ENCODE measurements around the gene RFESD. TPM values are rescaled to one million over a fixed set of nuclear protein-coding genes. Genes with fewer than 3 reads are reported as not detected.
A peak's percentile ranks its signal among the peaks of the same experiment; 100 is the strongest.

The RFESD gene
- total and polyA plus RNA-seq, 12 donors: 2.4 to 5.3 (median 3.9) TPM

GRCh38 chr5:95619514-95620029 is 27.0 kb upstream of the RFESD start:
- no peak for TF ChIP-seq CTCF (IDR thresholded peaks at IDR 0.05)

DNA sequence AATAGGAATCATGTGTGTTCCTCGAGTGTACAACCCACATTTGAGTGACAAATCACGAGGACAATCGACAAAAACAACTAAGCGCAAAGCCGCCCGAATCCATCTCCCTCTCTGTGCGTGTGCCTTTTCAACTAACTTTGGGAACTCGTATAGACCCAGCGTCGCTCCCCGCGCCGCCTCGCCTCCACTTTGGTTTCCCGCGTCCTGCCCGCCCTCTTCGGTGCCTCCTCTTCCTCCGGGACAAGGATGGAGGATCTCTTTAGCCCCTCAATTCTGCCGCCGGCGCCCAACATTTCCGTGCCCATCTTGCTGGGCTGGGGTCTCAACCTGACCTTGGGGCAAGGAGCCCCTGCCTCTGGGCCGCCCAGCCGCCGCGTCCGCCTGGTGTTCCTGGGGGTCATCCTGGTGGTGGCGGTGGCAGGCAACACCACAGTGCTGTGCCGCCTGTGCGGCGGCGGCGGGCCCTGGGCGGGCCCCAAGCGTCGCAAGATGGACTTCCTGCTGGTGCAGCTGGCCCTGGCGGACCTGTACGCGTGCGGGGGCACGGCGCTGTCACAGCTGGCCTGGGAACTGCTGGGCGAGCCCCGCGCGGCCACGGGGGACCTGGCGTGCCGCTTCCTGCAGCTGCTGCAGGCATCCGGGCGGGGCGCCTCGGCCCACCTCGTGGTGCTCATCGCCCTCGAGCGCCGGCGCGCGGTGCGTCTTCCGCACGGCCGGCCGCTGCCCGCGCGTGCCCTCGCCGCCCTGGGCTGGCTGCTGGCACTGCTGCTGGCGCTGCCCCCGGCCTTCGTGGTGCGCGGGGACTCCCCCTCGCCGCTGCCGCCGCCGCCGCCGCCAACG is 26.3 kb upstream of the RFESD start, which contains the start of gene GPR150:
GPR150 (plus strand) TSS at position 58 of the 840 bp plus-strand sequence; CDS start at position 247, 189 bp downstream.
- Histone ChIP-seq H3K27ac (peak within 1 kb of the TSS in 2 of 10 donors; percentile 25 to 65), H3K36me3 (no peaks in the 10 kb centered on the region), H3K4me1 (peaks cover 0 to 35% (median 20%) of the 10 kb centered on the region in 9 donors), H3K4me3 (peak within 1 kb of the TSS; percentile 47 to 68 (median 59)), H3K9me3 (no peaks in the 10 kb centered on the region), H3K27me3 (peaks cover 0 to 11% (median 0%) of the 10 kb centered on the region in 7 donors)
- peak; percentile 13 to 56 for DNase-seq
- intact Hi-C loops (cut with DNase I): no loop called here
- TF ChIP-seq CTCF (IDR thresholded peaks at IDR 0.05): peak in 1 of 9 donors; percentile 12
- peak; percentile 49 to 79 (median 74) for ATAC-seq
- 1% methylated on average over 79 to 85 of the region's 85 CpGs for WGBS, 2 donors

More at GRCh38 chr5:95619514-95620029, 27.0 kb upstream of the RFESD start:
- Histone ChIP-seq H3K27ac (no peak overlapping the region), H3K4me1 (peaks cover 0 to 35% (median 20%) of the 10 kb centered on the region in 9 donors), H3K27me3 (peaks cover 0 to 11% (median 0%) of the 10 kb centered on the region in 7 donors), H3K9me3 (no peaks in the 10 kb centered on the region), H3K36me3 (no peaks in the 10 kb centered on the region), H3K4me3 (peak overlapping the region; percentile 47 to 68 (median 59))
- ATAC-seq (peak in 5 of 8 donors; percentile 13 to 43 (median 22)), DNase-seq (no peak)
- WGBS, 2 donors: 13 to 14% methylated on average over 19 of the region's 19 CpGs
- intact Hi-C loops (cut with DNase I): no loop called here

- peaks cover 0 to 35% (median 20%) of the 10 kb centered on the region in 9 donors for H3K4me1 ChIP-seq
- DNase-seq: peak in 1 of 2 donors; percentile 44
- 2 to 3% methylated on average over 82 to 92 of the region's 92 CpGs for WGBS, 2 donors
Observed at GRCh38 chr5:95620870-95621838, 25.4 kb upstream of the RFESD start.

More at GRCh38 chr5:95620870-95621838, 25.4 kb upstream of the RFESD start:
- TF ChIP-seq CTCF (IDR thresholded peaks at IDR 0.05): no peak
- H3K27ac ChIP-seq: peak overlapping the region in 1 of 10 donors; percentile 65
- H3K4me3 ChIP-seq: peak overlapping the region; percentile 28 to 68 (median 59)
- ATAC-seq: peak; percentile 21 to 74 (median 52)
- peaks cover 0 to 11% (median 0%) of the 10 kb centered on the region in 7 donors for H3K27me3 ChIP-seq
- intact Hi-C loops (cut with DNase I): no loop called here
- no peaks in the 10 kb centered on the region for H3K36me3 ChIP-seq
- H3K9me3 ChIP-seq: no peaks in the 10 kb centered on the region
